ENCODE results near the gene PCDHGA2.

Gene PCDHGA2

DNA sequence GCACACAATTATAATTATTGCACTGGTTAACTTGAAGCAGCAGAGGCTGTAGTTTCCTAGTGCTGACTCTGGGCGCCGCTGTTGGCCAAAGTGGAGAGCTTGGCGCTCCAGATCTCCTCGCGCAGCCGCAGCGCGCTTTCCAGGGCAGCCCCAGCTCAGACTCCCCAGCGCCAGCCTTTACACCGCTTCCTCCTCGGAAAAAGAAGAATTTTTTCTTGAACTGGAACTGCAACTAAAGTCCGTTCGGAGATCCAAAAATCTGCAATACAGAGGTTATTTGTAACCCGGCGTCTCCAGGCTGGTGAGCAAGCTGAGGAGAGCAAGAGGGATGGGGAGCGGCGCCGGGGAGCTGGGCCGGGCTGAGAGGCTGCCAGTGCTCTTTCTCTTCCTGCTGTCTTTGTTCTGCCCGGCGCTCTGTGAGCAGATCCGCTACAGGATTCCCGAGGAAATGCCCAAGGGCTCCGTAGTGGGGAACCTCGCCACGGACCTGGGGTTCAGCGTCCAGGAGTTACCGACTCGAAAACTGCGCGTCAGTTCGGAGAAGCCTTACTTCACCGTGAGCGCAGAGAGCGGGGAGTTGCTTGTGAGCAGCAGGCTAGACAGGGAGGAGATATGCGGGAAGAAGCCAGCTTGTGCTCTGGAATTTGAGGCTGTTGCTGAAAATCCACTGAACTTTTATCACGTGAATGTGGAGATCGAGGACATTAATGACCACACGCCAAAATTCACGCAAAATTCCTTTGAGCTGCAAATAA is 49.2 kb downstream of the PCDHGA2 start, which contains the start of gene PCDHGB4:
TSS of gene PCDHGB4 (plus strand) at position 142 of the 755 bp plus-strand sequence. CDS start at position 329, 187 bp downstream.
- peak within 1 kb of the TSS; percentile 48 for H3K4me3 ChIP-seq (ENCODE audit: low read depth, low read length)
- TF ChIP-seq, protein P1, sequence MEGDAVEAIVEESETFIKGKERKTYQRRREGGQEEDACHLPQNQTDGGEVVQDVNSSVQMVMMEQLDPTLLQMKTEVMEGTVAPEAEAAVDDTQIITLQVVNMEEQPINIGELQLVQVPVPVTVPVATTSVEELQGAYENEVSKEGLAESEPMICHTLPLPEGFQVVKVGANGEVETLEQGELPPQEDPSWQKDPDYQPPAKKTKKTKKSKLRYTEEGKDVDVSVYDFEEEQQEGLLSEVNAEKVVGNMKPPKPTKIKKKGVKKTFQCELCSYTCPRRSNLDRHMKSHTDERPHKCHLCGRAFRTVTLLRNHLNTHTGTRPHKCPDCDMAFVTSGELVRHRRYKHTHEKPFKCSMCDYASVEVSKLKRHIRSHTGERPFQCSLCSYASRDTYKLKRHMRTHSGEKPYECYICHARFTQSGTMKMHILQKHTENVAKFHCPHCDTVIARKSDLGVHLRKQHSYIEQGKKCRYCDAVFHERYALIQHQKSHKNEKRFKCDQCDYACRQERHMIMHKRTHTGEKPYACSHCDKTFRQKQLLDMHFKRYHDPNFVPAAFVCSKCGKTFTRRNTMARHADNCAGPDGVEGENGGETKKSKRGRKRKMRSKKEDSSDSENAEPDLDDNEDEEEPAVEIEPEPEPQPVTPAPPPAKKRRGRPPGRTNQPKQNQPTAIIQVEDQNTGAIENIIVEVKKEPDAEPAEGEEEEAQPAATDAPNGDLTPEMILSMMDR (IDR thresholded peaks at IDR 0.05; ENCODE audit: insufficient read depth, low read depth, low read length, missing control alignments), result peak; percentile 55
- DNase-seq (ENCODE audit: low read depth), result peak; percentile 65

DNA sequence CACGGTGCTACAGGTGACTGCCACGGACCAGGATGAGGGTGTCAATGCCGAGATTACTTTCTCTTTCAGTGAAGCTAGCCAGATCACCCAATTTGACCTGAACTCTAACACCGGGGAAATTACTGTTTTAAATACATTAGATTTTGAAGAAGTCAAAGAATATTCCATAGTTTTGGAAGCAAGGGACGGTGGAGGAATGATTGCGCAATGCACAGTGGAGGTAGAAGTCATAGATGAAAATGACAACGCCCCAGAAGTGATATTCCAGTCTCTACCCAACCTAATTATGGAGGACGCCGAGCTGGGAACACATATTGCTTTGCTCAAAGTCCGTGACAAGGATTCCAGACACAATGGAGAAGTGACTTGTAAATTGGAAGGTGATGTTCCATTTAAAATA is 50.1 kb downstream of the PCDHGA2 start:
- no peak overlapping the region for H3K4me3 ChIP-seq (ENCODE audit: low read depth, low read length)
- TF ChIP-seq, protein P1 (IDR thresholded peaks at IDR 0.05; ENCODE audit: insufficient read depth, low read depth, low read length, missing control alignments), result no peak
- DNase-seq (ENCODE audit: low read depth), result no peak

DNA sequence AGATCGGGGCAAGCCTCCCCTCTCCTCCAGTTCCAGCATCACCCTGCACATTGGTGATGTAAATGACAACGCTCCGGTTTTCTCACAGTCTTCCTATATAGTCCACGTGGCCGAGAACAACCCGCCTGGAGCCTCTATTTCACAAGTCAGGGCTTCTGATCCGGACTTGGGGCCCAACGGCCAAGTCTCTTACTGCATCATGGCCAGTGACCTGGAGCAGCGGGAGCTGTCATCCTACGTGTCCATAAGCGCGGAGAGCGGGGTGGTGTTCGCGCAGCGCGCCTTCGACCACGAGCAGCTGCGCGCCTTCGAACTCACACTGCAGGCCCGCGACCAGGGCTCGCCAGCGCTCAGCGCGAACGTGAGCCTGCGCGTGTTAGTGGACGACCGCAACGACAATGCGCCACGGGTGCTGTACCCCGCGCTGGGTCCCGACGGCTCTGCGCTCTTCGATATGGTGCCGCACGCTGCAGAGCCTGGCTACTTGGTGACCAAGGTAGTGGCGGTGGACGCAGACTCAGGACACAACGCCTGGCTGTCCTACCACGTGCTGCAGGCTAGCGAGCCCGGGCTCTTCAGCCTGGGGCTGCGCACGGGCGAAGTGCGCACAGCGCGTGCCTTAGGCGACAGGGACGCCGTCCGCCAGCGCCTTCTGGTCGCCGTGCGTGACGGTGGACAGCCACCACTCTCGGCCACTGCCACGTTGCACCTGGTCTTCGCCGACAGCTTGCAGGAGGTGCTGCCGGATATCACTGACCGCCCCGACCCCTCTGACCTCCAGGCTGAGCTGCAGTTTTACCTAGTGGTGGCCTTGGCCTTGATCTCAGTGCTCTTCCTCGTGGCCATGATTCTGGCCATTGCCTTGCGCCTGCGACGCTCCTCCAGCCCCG is 50.8 kb downstream of the PCDHGA2 start:
- DNase-seq (ENCODE audit: low read depth), result no peak
- no peak overlapping the region for H3K4me3 ChIP-seq (ENCODE audit: low read depth, low read length)
- TF ChIP-seq, protein P1 (IDR thresholded peaks at IDR 0.05; ENCODE audit: insufficient read depth, low read depth, low read length, missing control alignments), result no peak

- TF ChIP-seq, protein P1 (IDR thresholded peaks at IDR 0.05; ENCODE audit: insufficient read depth, low read depth, low read length, missing control alignments), result no peak
- no peak for DNase-seq (ENCODE audit: low read depth)
- H3K4me3 ChIP-seq (ENCODE audit: low read depth, low read length), result no peak within 1 kb of the TSS
Measured at GRCh38 chr5:141392429-141393198, 54.1 kb downstream of the PCDHGA2 start, which contains the start of gene PCDHGA8. TSS of gene PCDHGA8 (plus strand) at chr5:141392633. CDS start at chr5:141392814, 181 bp downstream.

Measured in GM12865 (cell line).